Lower lobe of right lung (tissue), 2 donors: Measurements from ENCODE around the gene RIF1. TPM values are rescaled to one million over a fixed set of nuclear protein-coding genes. Genes with fewer than 3 reads are reported as not detected.

Source experiments
- ATAC-seq, 2 donors: fragments of 200-7000 bp; cut with Tn5 transposase; one replicate each; pipeline ENCODE4 v1.9.1; 2020 to 2022; ENCODE audit warnings: mild to moderate bottlenecking in 2 of 2, moderate library complexity in 2 of 2
- DNase-seq: peaks from one replicate; pipeline ENCODE4 v3.0.0-alpha.2; 2020
- H3K27ac ChIP-seq: fragments of 200-600 bp; one replicate; pipeline ENCODE4 v1.8.0; 2022
- H3K27me3 ChIP-seq: fragments of 200-600 bp; one replicate; pipeline ENCODE4 v1.8.0; 2022; ENCODE audit warnings: low read depth
- H3K36me3 ChIP-seq: fragments of 200-600 bp; one replicate; pipeline ENCODE4 v1.8.0; 2022; ENCODE audit warnings: mild to moderate bottlenecking
- H3K4me1 ChIP-seq: fragments of 200-600 bp; one replicate; pipeline ENCODE4 v1.8.0; 2022
- H3K4me3 ChIP-seq: fragments of 200-600 bp; one replicate; pipeline ENCODE4 v1.8.0; 2022; ENCODE audit warnings: mild to moderate bottlenecking
- H3K9me3 ChIP-seq: fragments of 200-600 bp; one replicate; pipeline ENCODE4 v1.8.0; 2022
- intact Hi-C: fragments of 100-400 bp; cut with DNase I; formaldehyde crosslinking; loops from one replicate; pipeline ENCODE4 v1.11.0; 2022
- total RNA-seq: library from RNA; stranded (reverse); fragmentation: NEBNext Ultra II Directional; extraction: Animal tissue kit (Norgen Biotek cat#: 25700); gene quantifications from one replicate; pipeline ENCODE4 v1.2.1, GENCODE V29; 2021
- TF ChIP-seq, protein P1 (sequence below): fragments of 200-600 bp; IDR thresholded peaks from one replicate; pipeline ENCODE4 v1.8.0; 2022; ENCODE audit warnings: antibody characterized with exemption, mild to moderate bottlenecking
- donor health status: DM: no; HTN: yes; CAD: no; lungs with severe emphysema.

RIF1 gene
- total RNA-seq, 1 donor from 2014 or later = 39.2 TPM

- H3K27me3 ChIP-seq = no peaks in the 10 kb centered on the region
- no peaks in the 10 kb centered on the region for H3K9me3 ChIP-seq
- TF ChIP-seq, protein P1, sequence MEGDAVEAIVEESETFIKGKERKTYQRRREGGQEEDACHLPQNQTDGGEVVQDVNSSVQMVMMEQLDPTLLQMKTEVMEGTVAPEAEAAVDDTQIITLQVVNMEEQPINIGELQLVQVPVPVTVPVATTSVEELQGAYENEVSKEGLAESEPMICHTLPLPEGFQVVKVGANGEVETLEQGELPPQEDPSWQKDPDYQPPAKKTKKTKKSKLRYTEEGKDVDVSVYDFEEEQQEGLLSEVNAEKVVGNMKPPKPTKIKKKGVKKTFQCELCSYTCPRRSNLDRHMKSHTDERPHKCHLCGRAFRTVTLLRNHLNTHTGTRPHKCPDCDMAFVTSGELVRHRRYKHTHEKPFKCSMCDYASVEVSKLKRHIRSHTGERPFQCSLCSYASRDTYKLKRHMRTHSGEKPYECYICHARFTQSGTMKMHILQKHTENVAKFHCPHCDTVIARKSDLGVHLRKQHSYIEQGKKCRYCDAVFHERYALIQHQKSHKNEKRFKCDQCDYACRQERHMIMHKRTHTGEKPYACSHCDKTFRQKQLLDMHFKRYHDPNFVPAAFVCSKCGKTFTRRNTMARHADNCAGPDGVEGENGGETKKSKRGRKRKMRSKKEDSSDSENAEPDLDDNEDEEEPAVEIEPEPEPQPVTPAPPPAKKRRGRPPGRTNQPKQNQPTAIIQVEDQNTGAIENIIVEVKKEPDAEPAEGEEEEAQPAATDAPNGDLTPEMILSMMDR = no peak
- ATAC-seq (no peak), DNase-seq (no peak)
- H3K4me1 ChIP-seq = no peaks in the 10 kb centered on the region
- no peak overlapping the region for H3K4me3 ChIP-seq
- peaks cover 37% of the 10 kb centered on the region for H3K36me3 ChIP-seq
- intact Hi-C loops = no loop called here
- no peak overlapping the region for H3K27ac ChIP-seq
Observed at GRCh38 chr2:151476287-151476686, 66.6 kb downstream of the RIF1 start.

- Histone ChIP-seq H3K27ac (no peak overlapping the region), H3K9me3 (no peaks in the 10 kb centered on the region), H3K4me3 (no peak overlapping the region), H3K27me3 (no peaks in the 10 kb centered on the region), H3K4me1 (no peaks in the 10 kb centered on the region), H3K36me3 (peaks cover 39% of the 10 kb centered on the region)
- TF ChIP-seq, protein P1 = no peak
- DNase-seq (no peak), ATAC-seq (no peak)
- intact Hi-C loops = no loop called here
Observed at GRCh38 chr2:151478011-151478410, 68.3 kb downstream of the RIF1 start.

DNA sequence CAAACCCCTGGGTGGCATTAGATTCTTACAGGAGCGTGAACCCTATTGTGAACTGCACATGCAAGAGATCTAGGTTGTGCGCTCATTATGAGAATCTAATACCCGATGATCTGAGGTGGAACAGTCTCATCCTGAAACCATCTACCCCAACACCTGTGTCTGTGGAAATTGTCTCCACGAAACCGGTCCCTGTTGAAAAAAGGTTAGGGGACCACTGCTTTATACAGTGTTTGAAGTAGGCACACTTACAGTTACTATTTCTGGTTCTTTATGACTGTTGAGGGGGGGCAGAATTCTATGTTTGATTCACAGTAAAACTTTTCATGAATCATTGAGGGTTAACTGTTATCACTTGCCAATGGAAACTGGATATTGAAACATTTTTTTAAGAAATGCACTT is 72.0 kb downstream of the RIF1 start:
- ATAC-seq = no peak
- H3K36me3 ChIP-seq = peaks cover 25% of the 10 kb centered on the region

GRCh38 chr2:151482171-151482725 is 72.5 kb downstream of the RIF1 start:
- DNase-seq = peak; percentile 51

More for the DNA sequence above, 72.0 kb downstream of the RIF1 start:
- Histone ChIP-seq H3K27me3 (no peaks in the 10 kb centered on the region), H3K27ac (no peak overlapping the region), H3K9me3 (no peaks in the 10 kb centered on the region), H3K4me1 (no peaks in the 10 kb centered on the region), H3K4me3 (no peak overlapping the region)
- intact Hi-C loops = no loop called here
- no peak for DNase-seq
- TF ChIP-seq, protein P1 = no peak

GRCh38 chr2:151483546-151483945 is 73.8 kb downstream of the RIF1 start:
- DNase-seq (no peak), ATAC-seq (no peak)
- H3K4me3 ChIP-seq = no peak overlapping the region
- H3K27me3 ChIP-seq = no peaks in the 10 kb centered on the region
- intact Hi-C loops = no loop called here
- no peaks in the 10 kb centered on the region for H3K4me1 ChIP-seq
- H3K27ac ChIP-seq = no peak overlapping the region
- H3K9me3 ChIP-seq = no peaks in the 10 kb centered on the region
- TF ChIP-seq, protein P1 = no peak
- H3K36me3 ChIP-seq = peaks cover 25% of the 10 kb centered on the region

More at GRCh38 chr2:151482171-151482725, 72.5 kb downstream of the RIF1 start:
- ATAC-seq = peak in 1 of 2 donors; percentile 45
- intact Hi-C loops = no loop called here
- H3K9me3 ChIP-seq = no peaks in the 10 kb centered on the region
- no peak overlapping the region for H3K4me3 ChIP-seq
- no peak overlapping the region for H3K27ac ChIP-seq
- peaks cover 25% of the 10 kb centered on the region for H3K36me3 ChIP-seq
- no peaks in the 10 kb centered on the region for H3K4me1 ChIP-seq
- no peaks in the 10 kb centered on the region for H3K27me3 ChIP-seq
- TF ChIP-seq, protein P1 = no peak
